ENCODE data around the gene CCDC186.

- TF ChIP-seq CTCF (IDR thresholded peaks at IDR 0.05) (no peak), POLR2AphosphoS5 (IDR thresholded peaks at IDR 0.05; ENCODE audit: low read depth, low read length) (no peak), TAF1 (IDR thresholded peaks at IDR 0.05; ENCODE audit: borderline replicate concordance, low read depth, low read length) (no peak), RAD21 (IDR thresholded peaks at IDR 0.05; ENCODE audit: low read length) (no peak)
These were observed 8.0 kb downstream of the CCDC186 start for GRCh38 chr10:114166043-114166442.
